Measurements from ENCODE around the gene ADSL. TPM values are rescaled to one million over a fixed set of nuclear protein-coding genes. Genes with fewer than 3 reads are reported as not detected.

The ADSL gene
- total and polyA plus RNA-seq, 2 of the 8 experiments (the other 6 are each of a cell fraction or from before 2014, with no cell fraction given) = 197 to 218 TPM

- Histone ChIP-seq H3K79me1 (ENCODE audit: low read depth, low read length) (peaks cover 2% of the 10 kb centered on the region; the same call in 1 of the 2 replicates), H4K20me1 (replicated peaks in 1 of 2; ENCODE audit: control insufficient read depth in 1 of 2, insufficient read depth in 2 of 2, low read length in 2 of 2) (peaks cover 2% of the 10 kb centered on the region in 2 experiments), H3K79me2 (ENCODE audit: control insufficient read depth in 1 of 2, insufficient read depth in 2 of 2, low read length in 2 of 2) (no peaks in the 10 kb centered on the region), H3K27me3 (replicated peaks in 1 of 4; ENCODE audit: control insufficient read depth in 3 of 4, extremely low read depth in 1 of 4, insufficient read depth in 3 of 4, low read length in 3 of 4) (no peaks in the 10 kb centered on the region), H2BK20ac (ENCODE audit: low read length) (no peak overlapping the region), H4K91ac (replicated peaks; ENCODE audit: insufficient read length, low read length) (no peak overlapping the region), H3K36me3 (ENCODE audit: control insufficient read depth in 2 of 4, insufficient read depth in 4 of 4, low read length in 3 of 4) (peaks cover 0 to 9% (median 3%) of the 10 kb centered on the region in 4 experiments; a peak in 4 of 8 replicates), H2AFZ (ENCODE audit: low read length) (no peak overlapping the region), H3K4me2 (ENCODE audit: insufficient read depth in 1 of 2, low read depth in 2 of 2, low read length in 2 of 2) (no peak overlapping the region), H3K18ac (ENCODE audit: extremely low read depth, low read length) (no peak overlapping the region), H2AK5ac (ENCODE audit: low read depth, low read length) (no peak overlapping the region), H2BK15ac (ENCODE audit: low read length) (no peak overlapping the region), H3K23ac (ENCODE audit: insufficient read length) (no peak overlapping the region), H3K56ac (replicated peaks; ENCODE audit: insufficient read length, low read depth, low read length) (no peak overlapping the region), H3K9ac (replicated peaks in 1 of 4; ENCODE audit: extremely low read depth in 1 of 4, low read depth in 3 of 4, low read length in 3 of 4) (no peak overlapping the region), H3K4me3 (ENCODE audit: extremely low read depth in 1 of 4, insufficient read depth in 2 of 4, low read depth in 3 of 4, low read length in 4 of 4) (no peak overlapping the region), H3K4ac (replicated peaks; ENCODE audit: insufficient read length, low read depth, low read length) (no peak overlapping the region), H2BK12ac (ENCODE audit: low read depth, low read length) (no peak overlapping the region), H2BK120ac (replicated peaks; ENCODE audit: low read depth, low read length) (no peak overlapping the region), H4K8ac (ENCODE audit: extremely low read depth, insufficient read depth, low read length) (no peak overlapping the region), H3K9me3 (ENCODE audit: insufficient read depth in 2 of 2, low read depth in 1 of 2, low read length in 1 of 2) (no peaks in the 10 kb centered on the region), H3K4me1 (replicated peaks in 1 of 4; ENCODE audit: control insufficient read depth in 3 of 4, insufficient read depth in 4 of 4, low read length in 3 of 4) (no peaks in the 10 kb centered on the region; a peak in 1 of 7 replicates), H3K27ac (ENCODE audit: low read depth, low read length) (no peak overlapping the region), H3K14ac (ENCODE audit: insufficient read length) (no peak overlapping the region), H3K23me2 (ENCODE audit: low read depth, low read length) (no peaks in the 10 kb centered on the region), H4K5ac (ENCODE audit: insufficient read length, low read depth, low read length) (no peak overlapping the region), H2BK5ac (ENCODE audit: low read depth, low read length) (no peak overlapping the region)
- FAIRE-seq (no peak), DNase-seq (ENCODE audit: low read depth in 1 of 2, low spot score in 2 of 2) (no peak)
- ChIA-PET POLR2A (ENCODE audit: partially characterized antibody) (interaction anchor here (0.7 kb wide), 1 partner anchor 210 kb away, joined by 3 read pairs; no protein-coding TSS in a partner anchor), CTCF (ENCODE audit: partially characterized antibody) (interaction anchor here (0.7 to 1.3 kb wide), 6 partner anchors 9 to 465 kb away, joined by 3 to 7 read pairs (median 4); no protein-coding TSS in a partner anchor)
- WGBS, 2 experiments (ENCODE audit: extremely low coverage in 1 of 2, insufficient coverage in 1 of 2, insufficient read length in 1 of 2, insufficient replicate concordance in 2 of 2, low coverage in 1 of 2, low lambda C conversion rate in 2 of 2, missing lambda C conversion rate in 1 of 2) = 92% methylated on average over 3 of the region's 3 CpGs; no CpG with 5 or more reads in 1 of the 2 experiments
- TF ChIP-seq SAP30 (IDR thresholded peaks at IDR 0.05; ENCODE audit: insufficient read depth, insufficient replicate concordance, low read length) (no peak), FOSL1 (IDR thresholded peaks at IDR 0.05; ENCODE audit: insufficient read depth, low read depth, low read length) (no peak), PHF8 (conservative IDR thresholded peaks at IDR 0.05; ENCODE audit: low read depth, low read length) (no peak), TBP (IDR thresholded peaks at IDR 0.05; ENCODE audit: low read depth, low read length) (no peak), EZH2 (IDR thresholded peaks at IDR 0.05; ENCODE audit: low read depth, low read length, severe bottlenecking) (no peak), CHD2 (IDR thresholded peaks at IDR 0.05; ENCODE audit: low read length) (no peak), BCL11A (IDR thresholded peaks at IDR 0.05; ENCODE audit: low read depth in 2 of 2, low read length in 2 of 2) (no peak), NANOG (IDR thresholded peaks at IDR 0.05; ENCODE audit: insufficient read depth, low read depth, low read length, poor library complexity, severe bottlenecking) (no peak), BACH1 (IDR thresholded peaks at IDR 0.05; ENCODE audit: low read length) (no peak), KDM4A (IDR thresholded peaks at IDR 0.05; ENCODE audit: low read depth, low read length, severe bottlenecking) (no peak), CTCF (IDR thresholded peaks at IDR 0.05; ENCODE audit: control extremely low read depth in 1 of 3, insufficient read depth in 1 of 3, low read depth in 1 of 3, low read length in 3 of 3) (no peak)
Measured at GRCh38 chr22:40434106-40434505, 87.8 kb downstream of the ADSL start.

All from H1 (cell line).